ENCODE data around the gene ESR1. TPM values are rescaled to one million over a fixed set of nuclear protein-coding genes. Genes with fewer than 3 reads are reported as not detected.

The ESR1 gene
- total RNA-seq, 2 donors from 2014 or later = 0.16 to 0.37 TPM

DNA sequence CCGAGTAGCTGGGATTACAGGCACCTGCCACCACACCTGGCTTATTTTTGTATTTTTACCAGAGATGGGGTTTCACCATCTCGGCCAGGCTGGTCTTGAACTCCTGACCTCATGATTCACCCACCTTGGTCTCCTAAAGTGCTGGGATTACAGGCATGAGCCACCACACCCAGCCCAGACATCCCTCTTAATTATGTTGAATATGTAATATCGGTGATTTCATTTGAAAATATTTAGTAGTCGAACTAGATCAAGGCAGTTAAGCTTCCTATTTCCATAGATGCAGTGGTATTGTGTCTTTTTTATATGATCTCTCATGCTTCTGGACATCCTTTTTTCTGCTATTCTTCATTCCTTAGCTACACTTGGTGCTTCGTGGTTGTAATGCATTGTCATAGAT is 29.7 kb downstream of the ESR1 start:
- intact Hi-C loops (cut with DNase I) = no loop called here
- TF ChIP-seq, protein P1, sequence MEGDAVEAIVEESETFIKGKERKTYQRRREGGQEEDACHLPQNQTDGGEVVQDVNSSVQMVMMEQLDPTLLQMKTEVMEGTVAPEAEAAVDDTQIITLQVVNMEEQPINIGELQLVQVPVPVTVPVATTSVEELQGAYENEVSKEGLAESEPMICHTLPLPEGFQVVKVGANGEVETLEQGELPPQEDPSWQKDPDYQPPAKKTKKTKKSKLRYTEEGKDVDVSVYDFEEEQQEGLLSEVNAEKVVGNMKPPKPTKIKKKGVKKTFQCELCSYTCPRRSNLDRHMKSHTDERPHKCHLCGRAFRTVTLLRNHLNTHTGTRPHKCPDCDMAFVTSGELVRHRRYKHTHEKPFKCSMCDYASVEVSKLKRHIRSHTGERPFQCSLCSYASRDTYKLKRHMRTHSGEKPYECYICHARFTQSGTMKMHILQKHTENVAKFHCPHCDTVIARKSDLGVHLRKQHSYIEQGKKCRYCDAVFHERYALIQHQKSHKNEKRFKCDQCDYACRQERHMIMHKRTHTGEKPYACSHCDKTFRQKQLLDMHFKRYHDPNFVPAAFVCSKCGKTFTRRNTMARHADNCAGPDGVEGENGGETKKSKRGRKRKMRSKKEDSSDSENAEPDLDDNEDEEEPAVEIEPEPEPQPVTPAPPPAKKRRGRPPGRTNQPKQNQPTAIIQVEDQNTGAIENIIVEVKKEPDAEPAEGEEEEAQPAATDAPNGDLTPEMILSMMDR (IDR thresholded peaks at IDR 0.05) = no peak
- Histone ChIP-seq H3K9me3 (no peaks in the 10 kb centered on the region), H3K27ac (no peak overlapping the region), H3K36me3 (no peaks in the 10 kb centered on the region), H3K9ac (ENCODE audit: low read depth in 2 of 2, low read length in 2 of 2) (no peak overlapping the region), H3K4me1 (no peaks in the 10 kb centered on the region), H3K27me3 (no peaks in the 10 kb centered on the region), H3K4me3 (no peak overlapping the region)
- DNase-seq = no peak

DNA sequence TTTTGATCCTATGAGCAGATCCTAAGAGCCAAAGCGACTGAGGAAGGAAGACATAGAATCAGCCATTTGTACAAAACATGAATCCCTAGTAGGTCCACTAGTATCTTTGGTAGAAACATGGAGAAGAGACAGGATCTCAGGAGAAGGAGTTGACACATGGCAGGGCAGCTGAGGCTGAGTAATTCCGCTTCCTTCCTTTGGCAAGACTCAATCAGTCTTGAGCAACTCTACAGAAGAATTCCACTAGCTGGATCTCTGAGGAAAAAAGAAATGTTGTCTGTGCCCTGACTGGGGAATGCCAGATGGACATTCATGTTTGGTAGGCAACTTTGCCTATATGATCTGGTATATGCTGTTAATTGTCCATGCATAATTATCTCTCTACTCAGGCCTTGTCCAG is 35.3 kb downstream of the ESR1 start:
- no peak overlapping the region for H3K4me3 ChIP-seq
- no peaks in the 10 kb centered on the region for H3K4me1 ChIP-seq
- TF ChIP-seq, protein P1 (IDR thresholded peaks at IDR 0.05) = no peak
- H3K9ac ChIP-seq (ENCODE audit: low read depth in 2 of 2, low read length in 2 of 2) = no peak overlapping the region
- no peaks in the 10 kb centered on the region for H3K9me3 ChIP-seq
- intact Hi-C loops (cut with DNase I) = no loop called here
- H3K27ac ChIP-seq = no peak overlapping the region
- H3K27me3 ChIP-seq = no peaks in the 10 kb centered on the region
- H3K36me3 ChIP-seq = no peaks in the 10 kb centered on the region
- no peak for DNase-seq

DNA sequence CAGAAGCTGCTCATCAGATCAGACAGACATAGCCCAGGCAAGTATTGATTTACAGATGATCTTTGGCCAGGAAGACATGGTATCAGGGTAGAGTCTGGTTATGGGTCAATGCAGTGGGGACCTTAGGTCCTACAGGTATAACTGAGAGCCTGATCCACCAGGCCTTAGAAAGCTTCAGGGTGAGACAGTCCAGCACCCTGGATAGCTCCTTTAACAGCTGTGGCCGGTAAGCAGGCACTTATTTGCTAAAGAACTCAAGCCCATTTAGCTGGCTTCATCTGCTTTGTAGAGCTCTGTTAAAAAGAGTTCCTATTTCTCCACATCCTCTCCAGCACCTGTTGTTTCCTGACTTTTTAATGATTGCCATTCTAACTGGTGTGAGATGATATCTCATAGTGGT is 39.6 kb downstream of the ESR1 start:
- Histone ChIP-seq H3K27me3 (no peaks in the 10 kb centered on the region), H3K4me1 (no peaks in the 10 kb centered on the region), H3K27ac (no peak overlapping the region), H3K4me3 (no peak overlapping the region), H3K36me3 (no peaks in the 10 kb centered on the region), H3K9me3 (no peaks in the 10 kb centered on the region), H3K9ac (ENCODE audit: low read depth in 2 of 2, low read length in 2 of 2) (no peak overlapping the region)
- intact Hi-C loops (cut with DNase I) = no loop called here
- TF ChIP-seq, protein P1 (IDR thresholded peaks at IDR 0.05) = no peak
- DNase-seq = no peak

DNA sequence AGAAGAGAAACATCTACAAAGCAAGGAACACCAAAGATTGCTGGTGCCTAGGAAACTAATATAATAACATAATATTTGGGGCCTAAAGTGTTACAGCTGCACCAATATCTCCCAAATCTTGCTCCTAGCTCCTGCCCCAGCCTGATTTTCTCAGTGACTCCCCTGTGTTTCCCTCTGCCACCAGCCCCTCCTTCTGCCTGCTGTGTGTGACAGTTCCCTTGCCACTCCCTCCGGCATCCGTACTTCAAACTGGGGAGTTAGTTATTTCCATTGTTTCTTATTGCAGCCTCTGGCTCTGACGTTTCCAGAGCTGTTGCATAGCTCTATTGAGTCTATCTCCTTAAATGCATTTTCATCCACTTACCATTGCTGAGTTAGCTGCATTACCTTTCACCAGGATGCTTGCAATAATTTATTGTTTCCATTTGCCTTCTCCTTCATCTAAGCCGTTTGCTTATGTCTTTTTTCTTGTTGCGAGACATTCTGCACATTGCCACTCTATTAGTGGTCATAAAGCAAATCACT is 43.1 kb downstream of the ESR1 start:
- TF ChIP-seq, protein P1 (IDR thresholded peaks at IDR 0.05) = no peak
- no peaks in the 10 kb centered on the region for H3K36me3 ChIP-seq
- intact Hi-C loops (cut with DNase I) = no loop called here
- no peaks in the 10 kb centered on the region for H3K9me3 ChIP-seq
- H3K27ac ChIP-seq = no peak overlapping the region
- H3K9ac ChIP-seq (ENCODE audit: low read depth in 2 of 2, low read length in 2 of 2) = no peak overlapping the region
- no peak for DNase-seq
- no peak overlapping the region for H3K4me3 ChIP-seq
- H3K4me1 ChIP-seq = no peaks in the 10 kb centered on the region
- H3K27me3 ChIP-seq = no peaks in the 10 kb centered on the region

DNA sequence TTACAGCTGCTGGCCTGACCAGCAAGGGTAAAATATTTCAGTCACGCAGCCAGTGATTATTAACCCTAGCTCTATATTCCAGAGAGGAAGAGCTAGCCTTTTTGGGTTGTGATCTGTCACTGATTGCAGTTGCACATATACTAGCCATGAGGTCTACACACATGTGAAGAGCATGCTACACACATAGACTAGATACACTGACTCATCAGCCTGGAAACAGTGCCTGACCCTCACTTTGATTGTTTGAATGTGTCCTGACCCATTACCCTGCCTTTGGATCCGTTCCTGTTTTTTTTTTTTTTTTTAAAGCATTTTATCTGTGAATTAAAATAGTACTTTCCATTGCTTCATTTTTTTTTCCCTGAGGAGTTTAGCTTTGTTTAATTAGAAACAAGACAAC is 50.8 kb downstream of the ESR1 start:
- intact Hi-C loops (cut with DNase I) = no loop called here
- TF ChIP-seq, protein P1 (IDR thresholded peaks at IDR 0.05) = no peak

More for the DNA sequence above, 50.8 kb downstream of the ESR1 start:
- H3K27ac ChIP-seq = no peak overlapping the region
- H3K36me3 ChIP-seq = no peaks in the 10 kb centered on the region
- no peaks in the 10 kb centered on the region for H3K27me3 ChIP-seq
- no peak overlapping the region for H3K4me3 ChIP-seq
- no peaks in the 10 kb centered on the region for H3K9me3 ChIP-seq
- H3K4me1 ChIP-seq = no peaks in the 10 kb centered on the region
- H3K9ac ChIP-seq (ENCODE audit: low read depth in 2 of 2, low read length in 2 of 2) = no peak overlapping the region
- DNase-seq = no peak

Measured in colonic mucosa (tissue), 4 donors.